GM19238 (cell line): ENCODE data around the gene SNRPB.

Source experiments
- DNase-seq: peaks from one replicate; pipeline ENCODE4 v3.0.0; 2011; ENCODE audit warnings: low spot score; ENCODE audit not compliant: insufficient read length

SNRPB gene

GRCh38 chr20:2429051-2429450, 41.5 kb downstream of the SNRPB start:
- no peak for DNase-seq

DNA sequence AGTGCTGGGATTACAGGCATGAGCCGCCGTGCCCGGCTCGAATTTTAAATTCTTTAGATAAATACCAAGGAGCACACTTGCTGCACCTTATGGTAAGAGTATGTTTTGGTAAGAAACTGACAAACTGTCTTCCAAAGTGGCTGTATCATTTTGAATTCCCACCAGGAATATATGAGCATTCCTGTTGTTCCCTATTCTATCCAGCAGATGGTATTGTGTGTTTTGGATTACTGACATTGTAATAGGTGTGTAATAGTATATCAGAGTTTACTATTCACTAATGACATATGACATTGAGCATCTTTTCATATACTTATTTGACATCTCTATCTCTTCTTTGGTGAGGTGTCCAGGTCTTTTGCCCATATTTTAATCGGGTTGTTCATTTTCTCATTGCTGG, 49.3 kb downstream of the SNRPB start:
- no peak for DNase-seq

GRCh38 chr20:2420510-2420909, 50.1 kb downstream of the SNRPB start:
- no peak for DNase-seq

DNA sequence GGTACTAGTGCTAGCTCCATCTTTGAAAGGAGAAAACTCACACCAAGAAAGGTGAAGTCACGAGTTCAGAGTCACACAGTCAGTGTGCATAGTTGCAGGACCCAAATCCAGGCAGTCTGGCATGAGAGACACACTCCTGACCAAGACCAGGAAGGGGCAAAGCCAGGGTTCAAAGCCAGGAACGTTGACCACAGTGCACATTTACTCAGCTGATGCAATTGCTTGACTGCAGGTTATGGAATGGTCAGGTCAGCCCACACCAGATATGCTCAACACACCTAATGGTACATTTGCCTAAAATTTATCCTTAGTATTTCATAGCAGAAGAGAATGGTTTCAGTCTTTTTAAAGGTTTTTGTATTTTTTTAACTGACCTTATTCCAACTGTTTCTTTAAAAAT, 52.2 kb downstream of the SNRPB start:
- DNase-seq, result no peak

DNA sequence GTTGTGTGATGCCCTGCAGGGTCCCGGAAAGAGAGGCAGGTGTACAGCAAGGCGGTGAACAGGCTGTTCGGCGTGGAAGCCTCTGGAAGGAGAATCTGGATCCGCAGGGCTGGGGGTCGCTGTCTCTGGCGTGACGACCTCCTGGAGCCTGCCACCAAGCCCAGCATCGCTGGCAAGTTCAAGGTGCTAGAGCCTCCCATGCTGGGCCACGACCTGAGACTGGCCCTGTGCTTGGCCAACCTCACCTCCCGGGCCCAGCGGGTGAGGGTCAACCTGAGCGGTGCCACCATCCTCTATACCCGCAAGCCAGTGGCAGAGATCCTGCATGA, 53.4 kb downstream of the SNRPB start:
- DNase-seq, result no peak

- DNase-seq, result no peak
Measured at GRCh38 chr20:2416541-2417212, 53.9 kb downstream of the SNRPB start.
